Fibroblast of peridontal ligament (primary cell): ENCODE results near the gene EIF6.

Experiments
- DNase-seq: peaks from one replicate; pipeline ENCODE4 v3.0.0-alpha.2; 2010; ENCODE audit errors: extremely low read depth

Gene EIF6

GRCh38 chr20:35284267-35284991, at the start of gene EIF6:
EIF6 (minus strand) TSS chr20:35284772; CDS start chr20:35284487, 285 bp downstream.
- peak; percentile 88 for DNase-seq

GRCh38 chr20:35333606-35334005, 49.0 kb upstream of the EIF6 start:
- DNase-seq = peak; percentile 58

GRCh38 chr20:35332540-35333200, 48.1 kb upstream of the EIF6 start:
- DNase-seq = no peak

- no peak for DNase-seq
These were observed 45.0 kb upstream of the EIF6 start for GRCh38 chr20:35329435-35330139.

- no peak for DNase-seq
These were observed 44.1 kb upstream of the EIF6 start for GRCh38 chr20:35328689-35329088.

GRCh38 chr20:35328095-35328685, 43.6 kb upstream of the EIF6 start:
- DNase-seq = no peak

- DNase-seq = no peak
These were observed 42.8 kb upstream of the EIF6 start for GRCh38 chr20:35327074-35327976.

- no peak for DNase-seq
These were observed 42.1 kb upstream of the EIF6 start for GRCh38 chr20:35326740-35327073.

GRCh38 chr20:35326021-35326739, 41.6 kb upstream of the EIF6 start:
- DNase-seq = peak; percentile 76

GRCh38 chr20:35325401-35325800, 40.8 kb upstream of the EIF6 start:
- no peak for DNase-seq

GRCh38 chr20:35320396-35321126, 36.0 kb upstream of the EIF6 start:
- DNase-seq = peak; percentile 53

GRCh38 chr20:35319871-35320197, 35.3 kb upstream of the EIF6 start:
- peak; percentile 43 for DNase-seq

GRCh38 chr20:35319192-35319870, 34.8 kb upstream of the EIF6 start:
- DNase-seq = no peak

GRCh38 chr20:35318502-35319157, 34.1 kb upstream of the EIF6 start:
- DNase-seq = peak; percentile 69

GRCh38 chr20:35317416-35318210, 33.0 kb upstream of the EIF6 start:
- no peak for DNase-seq

GRCh38 chr20:35316086-35316485, 31.5 kb upstream of the EIF6 start:
- no peak for DNase-seq

- DNase-seq = peak; percentile 44
These were observed 31.1 kb upstream of the EIF6 start for GRCh38 chr20:35315632-35316020.
